HG03108 (cell line): ENCODE results near the gene LASP1NB.

Experiments
- ATAC-seq: cut with Tn5 transposase; IDR thresholded peaks from one replicate; pipeline ENCODE4 v1.9.1; 2021; ENCODE audit warnings: moderate library complexity; ENCODE audit not compliant: unreplicated experiment

Gene LASP1NB

DNA sequence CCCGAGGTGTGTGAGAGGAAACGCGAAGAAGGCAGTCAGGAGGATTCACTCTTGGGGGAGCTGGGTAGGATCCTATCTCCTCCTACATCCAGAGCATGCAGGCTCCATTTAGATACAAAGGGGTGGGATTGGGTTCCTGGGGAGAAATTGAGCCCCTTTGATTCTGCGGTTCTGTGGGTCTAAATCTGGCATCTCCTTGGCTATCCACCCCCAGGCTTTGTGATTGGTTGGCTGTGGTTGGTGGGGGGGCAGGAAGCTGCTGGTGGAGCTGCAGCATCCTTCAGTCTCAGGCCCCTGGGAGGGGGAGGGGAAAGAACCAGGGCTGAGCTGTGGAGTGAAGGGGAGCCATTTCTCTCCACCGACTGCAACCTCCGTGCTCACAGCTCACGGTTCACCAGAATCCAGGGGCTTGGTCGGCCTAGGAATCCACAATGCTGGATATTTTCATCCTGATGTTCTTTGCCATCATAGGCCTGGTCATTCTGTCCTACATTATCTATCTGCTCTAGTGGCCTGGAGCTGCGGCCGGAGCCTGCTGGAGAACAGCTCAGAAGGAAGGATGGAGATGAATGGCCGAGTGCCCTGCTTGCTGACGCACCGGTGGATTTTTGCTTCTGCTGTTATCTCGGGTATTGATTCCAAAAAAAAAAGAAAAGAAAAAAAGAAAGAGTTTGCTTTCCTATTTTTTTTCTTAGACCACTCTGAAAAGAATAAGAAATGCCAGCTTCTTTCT lies at the start of gene LASP1NB:
Gene LASP1NB, plus strand, starts transcription at position 352 of the 733 bp plus-strand sequence.
- no peak for ATAC-seq

- no peak for ATAC-seq
Observed at GRCh38 chr17:38877130-38877851, 48.1 kb upstream of the LASP1NB start.

- no peak for ATAC-seq
Observed at GRCh38 chr17:38879878-38880665, 45.3 kb upstream of the LASP1NB start.

DNA sequence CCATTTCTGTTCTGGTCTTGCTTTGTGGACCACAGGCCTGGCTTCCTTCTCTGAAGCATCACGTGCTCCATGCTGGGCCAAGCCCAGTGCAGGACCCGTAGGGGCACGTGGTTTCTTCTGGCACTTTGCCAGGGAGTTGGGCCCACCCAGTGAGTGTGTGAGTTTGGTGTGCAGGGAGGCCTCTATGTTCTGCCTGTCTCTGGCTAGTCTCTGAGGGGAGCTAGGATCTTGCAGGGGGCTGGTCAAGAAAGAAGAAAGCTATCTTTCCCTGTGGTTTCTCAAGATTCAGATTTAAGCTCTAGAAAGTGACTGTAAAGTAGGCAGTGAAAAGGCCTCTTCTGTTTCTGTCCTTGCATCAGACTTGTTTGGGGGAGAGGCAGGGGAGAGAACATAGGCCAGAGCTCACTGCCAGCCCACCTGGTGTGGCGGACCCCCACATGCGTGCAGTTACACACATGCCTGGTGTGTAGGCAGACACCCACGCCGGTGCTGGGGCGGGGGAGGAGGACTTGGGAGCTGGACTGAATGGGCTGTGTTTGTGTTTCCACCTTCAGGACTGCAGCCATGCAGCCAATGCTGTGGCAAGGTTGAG lies 43.7 kb upstream of the LASP1NB start:
- ATAC-seq, result no peak

DNA sequence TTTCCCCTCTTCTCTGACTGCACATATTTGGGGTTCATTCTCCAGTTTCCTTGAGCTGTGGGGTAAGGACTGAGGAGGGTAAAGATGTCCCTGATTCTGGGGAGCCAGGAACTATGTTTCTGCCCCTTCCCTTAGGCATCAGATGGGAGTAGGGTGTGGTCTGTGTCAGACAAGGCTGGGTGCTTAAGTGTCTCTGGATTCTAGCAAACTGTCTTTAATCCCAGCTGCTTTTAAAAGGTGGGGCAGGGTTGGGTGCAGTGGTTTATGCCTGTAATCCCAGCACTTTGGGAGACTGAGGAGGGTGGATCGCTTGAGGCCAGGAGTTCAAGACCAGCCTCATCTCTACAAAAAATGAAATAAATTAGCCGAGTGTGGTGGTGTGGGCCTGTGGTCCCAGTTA lies 42.5 kb upstream of the LASP1NB start:
- ATAC-seq, result no peak

DNA sequence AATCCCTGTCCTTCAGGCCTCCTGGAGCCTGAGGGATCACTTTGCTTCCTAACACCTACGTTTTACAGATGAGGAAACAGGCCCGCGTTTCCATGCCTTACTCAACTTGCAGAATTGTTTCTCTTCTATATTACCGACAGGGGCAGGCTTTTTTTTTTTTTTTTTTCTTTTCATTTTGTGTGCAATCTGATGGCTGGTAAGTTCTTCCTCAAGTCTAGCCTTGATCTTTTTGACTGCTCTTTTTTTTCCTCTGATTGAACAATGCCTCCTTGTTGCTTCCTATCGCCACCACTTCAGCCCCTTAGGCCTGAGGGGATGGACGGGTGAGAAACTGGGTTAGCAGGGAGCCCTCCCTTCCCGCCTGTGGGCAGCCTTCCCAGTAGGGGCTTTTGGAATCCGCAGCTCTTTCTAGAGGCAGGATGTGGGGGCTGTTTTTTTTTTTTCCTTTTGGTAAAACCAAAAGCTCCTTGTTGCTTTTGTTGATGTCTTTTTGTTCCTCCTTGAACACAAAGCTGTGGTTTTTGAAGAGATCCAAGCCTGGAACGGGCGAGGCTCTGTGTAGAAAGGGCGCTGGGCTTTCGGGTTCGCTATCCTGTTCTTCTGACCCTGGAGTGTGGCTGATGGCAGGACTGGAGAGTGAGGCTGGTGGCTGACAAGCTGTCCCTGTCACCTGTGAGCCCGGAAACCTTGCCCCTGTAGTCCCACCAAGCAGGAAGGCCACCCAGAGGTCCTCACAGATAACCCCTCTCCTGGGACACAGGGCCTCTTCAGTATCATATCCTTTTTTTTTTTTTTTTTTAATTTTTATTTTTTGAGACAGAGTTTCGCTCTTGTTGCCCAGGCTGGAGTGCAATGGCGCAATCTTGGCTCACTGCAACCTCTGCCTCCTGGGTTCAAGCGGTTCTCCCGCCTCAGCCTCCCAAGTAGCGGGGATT lies 41.6 kb upstream of the LASP1NB start:
- ATAC-seq, result no peak

DNA sequence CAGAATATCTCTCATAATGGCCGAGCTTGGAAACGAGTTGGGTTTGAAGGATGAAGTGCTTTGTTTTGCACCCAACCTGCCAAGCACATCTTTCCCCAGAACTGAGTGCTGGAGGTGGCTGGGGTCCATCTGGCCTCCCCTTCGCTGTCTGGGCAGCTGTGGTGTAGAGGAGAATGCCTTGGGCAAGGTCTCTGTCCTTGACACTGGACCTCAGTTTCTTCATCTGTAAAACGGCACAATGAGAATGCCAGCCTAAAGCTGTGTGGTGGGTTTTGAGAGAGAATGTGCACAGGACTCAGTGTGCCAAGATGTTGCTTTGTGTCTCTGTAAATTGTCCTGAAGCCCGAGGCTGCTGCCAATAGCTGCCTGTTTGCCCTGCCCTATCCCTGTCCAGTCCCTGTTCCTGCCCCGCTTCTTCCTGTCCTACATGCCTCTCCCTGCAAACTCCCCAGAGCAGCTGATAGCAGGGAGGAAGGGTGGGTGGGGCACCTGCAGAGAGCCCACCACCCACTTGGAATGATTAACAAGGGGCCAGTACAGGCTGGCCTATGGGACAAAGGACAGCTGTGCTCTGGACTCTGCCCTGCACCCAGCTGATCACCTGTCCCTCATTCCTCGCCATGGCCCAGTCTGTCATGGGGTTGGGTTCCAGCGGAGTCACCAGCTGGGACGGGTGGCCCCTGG lies 40.2 kb upstream of the LASP1NB start:
- ATAC-seq, result no peak

DNA sequence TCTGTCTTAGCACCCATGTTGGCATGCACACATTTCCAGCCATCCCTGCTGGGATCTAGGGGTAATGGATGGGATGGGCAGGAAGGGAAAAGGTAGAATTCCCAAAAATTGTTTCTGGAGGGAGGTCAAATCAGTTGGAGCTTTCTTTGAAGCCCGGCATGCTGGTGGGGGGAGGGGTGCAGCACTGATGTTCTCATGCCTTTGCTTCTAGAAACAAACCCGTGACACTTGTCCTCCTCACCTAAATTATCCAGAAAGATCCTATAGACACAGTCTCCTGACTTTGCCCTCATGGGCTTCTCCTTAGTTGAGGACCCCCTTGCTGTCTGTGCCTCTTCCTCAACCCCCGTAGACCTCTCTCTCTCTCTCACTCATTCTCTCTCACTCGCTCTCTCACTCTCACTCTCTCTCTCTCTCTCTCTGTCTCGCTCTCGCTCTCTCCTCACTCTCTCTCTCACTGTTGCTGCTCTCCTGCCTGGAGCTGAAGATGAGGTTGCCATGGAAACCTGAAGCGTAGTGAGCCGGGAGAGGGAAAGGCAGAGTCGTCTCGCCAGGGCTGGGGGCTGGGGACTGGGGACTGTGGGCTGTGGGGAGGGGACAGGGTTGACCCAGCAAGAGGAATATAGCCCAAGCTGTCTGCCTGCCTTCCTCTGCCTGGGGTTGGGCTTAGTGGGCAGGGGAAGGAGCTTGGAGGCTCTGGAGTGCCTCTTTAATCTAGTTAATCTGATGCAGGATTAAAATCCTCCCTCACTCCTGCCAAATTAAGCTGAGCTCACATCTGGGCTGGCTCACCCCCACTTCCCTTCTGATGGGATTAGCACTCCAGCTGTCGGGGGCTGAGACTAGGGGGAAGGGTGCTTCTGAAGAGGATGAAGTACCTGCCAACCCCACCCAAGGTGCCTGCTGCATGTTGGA lies 39.4 kb upstream of the LASP1NB start:
- ATAC-seq, result no peak

DNA sequence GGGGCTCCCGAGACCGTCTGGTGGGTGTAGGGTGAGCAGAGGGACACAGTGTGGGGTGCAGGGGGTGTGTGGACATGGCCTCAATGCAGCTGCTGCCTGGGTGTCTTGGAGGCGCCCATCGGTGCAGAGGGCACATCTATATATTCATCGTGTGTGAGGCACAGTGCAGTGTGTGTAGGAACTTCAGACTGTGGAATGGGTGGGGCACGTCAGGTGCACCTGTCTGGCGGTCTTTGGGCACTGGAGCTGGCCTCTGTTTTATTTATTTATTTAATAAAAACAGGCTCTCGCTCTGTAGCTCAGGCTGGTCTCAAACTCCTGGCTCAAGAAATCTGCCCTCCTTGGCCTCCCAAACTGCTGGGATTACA lies 38.8 kb upstream of the LASP1NB start:
- no peak for ATAC-seq

DNA sequence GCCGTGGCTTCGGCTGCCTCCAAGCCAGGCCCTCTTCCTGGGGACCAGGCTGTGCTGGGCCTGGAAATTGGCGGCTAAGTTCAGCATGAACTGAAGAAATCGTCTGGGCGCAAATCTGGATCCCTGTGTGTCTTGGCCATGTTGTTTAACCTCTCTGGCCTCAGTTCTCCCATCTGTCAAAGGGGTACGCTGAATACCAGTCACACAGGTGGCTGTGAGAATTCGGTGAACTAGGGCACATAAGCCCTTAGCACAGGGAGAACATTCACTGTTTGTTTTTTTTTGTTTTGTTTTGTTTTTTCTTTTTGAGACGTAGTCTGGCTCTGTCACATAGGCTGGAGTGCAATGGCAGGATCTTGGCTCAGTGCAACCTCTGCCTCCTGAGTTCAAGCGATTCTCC lies 36.6 kb upstream of the LASP1NB start:
- no peak for ATAC-seq

- no peak for ATAC-seq
Observed at GRCh38 chr17:38889745-38890409, 35.5 kb upstream of the LASP1NB start.

GRCh38 chr17:38890410-38890746 lies 35.0 kb upstream of the LASP1NB start:
- no peak for ATAC-seq

DNA sequence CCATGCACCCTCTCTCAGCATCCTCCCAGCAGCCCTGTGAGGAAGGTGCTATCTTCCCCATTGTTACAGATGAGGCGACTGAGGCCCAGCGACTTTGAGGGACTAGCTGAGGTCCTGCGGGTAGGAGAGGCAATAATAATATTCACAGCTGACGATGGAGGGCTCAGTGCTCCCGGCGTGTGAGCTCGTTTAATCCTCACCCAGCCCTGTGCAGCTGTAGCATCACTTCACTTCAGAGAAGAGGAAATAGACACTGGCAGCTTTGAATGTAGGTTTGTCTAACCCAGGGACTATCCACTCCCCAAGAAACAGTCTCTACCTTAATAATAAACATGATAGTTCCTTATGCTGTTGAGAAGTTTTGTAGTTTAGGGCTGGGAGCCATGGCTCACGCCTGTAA lies 34.0 kb upstream of the LASP1NB start:
- no peak for ATAC-seq

DNA sequence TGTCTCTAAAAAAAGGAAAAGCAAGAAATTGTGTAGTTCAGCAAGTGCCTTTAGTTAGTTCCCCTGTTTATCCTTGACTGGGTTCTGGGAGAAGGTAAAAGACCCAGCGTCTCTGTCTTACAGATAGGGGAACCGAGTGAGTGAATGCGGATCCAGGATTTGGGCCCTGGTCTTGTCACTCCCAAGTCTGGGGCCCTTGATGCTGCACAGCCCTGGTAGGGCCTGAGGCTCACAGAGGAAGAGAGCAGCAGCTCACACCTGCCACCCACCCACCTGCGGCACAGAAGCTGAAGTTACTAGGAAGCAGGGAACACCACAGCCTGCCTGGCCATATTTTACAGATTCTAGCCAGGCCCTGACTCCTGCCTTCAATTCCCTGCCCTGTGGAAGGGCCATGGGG lies 33.3 kb upstream of the LASP1NB start:
- ATAC-seq, result no peak

GRCh38 chr17:38892620-38893019 lies 32.8 kb upstream of the LASP1NB start:
- no peak for ATAC-seq

DNA sequence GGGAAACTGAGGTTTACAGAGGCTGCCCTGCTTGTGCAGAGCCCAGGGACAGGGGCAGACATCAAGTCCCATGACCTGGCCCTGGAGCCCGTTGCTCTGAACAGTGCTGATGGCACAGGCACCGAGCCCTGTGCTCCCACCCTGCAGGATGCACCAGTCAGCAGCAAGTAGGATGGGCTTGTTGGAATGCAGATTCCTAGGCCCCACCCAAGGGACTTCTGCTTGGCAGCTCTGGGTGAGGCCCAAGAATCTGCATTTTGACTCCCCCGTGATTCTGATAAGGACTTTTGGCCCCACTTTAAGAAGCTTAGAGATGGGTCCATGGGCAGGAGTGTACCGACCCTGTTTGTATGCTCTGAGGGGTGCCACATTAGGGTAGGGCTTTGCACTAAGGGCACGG lies 32.3 kb upstream of the LASP1NB start:
- ATAC-seq, result no peak

DNA sequence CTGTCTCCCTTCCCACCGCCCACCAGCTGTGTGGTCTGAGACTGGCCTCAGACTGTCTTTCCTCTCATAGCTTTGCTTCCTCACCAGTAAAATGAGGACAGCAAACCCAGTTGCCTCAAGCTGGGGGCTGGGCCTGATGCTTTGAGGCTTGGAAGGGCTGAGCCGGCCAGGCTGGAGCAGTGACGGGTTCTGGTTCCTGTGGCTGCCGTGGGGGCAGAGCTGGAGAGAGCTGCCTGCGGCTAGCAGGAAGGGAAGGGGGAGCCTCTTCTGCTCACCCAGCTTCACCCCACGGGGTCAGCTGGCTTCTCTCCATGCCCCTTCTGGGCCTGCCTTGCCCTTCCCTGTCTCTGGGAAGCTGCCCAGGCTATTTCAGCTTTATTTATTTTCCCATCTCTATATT lies 31.8 kb upstream of the LASP1NB start:
- ATAC-seq, result no peak

DNA sequence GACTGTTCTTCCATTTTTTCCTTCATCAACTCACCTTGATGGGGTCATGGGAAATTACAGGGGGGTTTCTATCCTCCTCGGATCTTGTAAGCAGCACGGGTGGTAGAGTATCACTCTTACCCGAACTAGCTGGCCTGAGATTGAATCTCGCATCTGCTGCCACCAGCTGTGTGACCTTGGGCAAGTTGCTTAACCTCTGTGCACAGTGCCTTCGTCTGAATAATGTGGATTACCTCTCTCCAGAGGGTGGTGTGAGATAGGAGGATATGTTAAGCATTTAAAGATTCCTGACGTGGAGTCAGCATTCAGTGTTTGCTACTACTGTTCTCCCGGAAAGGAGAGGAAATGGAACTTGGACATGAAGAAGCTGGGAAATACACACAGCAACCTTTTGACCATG lies 31.1 kb upstream of the LASP1NB start:
- ATAC-seq, result no peak
